Measurements from ENCODE around the gene FABP1.

The FABP1 gene

DNA sequence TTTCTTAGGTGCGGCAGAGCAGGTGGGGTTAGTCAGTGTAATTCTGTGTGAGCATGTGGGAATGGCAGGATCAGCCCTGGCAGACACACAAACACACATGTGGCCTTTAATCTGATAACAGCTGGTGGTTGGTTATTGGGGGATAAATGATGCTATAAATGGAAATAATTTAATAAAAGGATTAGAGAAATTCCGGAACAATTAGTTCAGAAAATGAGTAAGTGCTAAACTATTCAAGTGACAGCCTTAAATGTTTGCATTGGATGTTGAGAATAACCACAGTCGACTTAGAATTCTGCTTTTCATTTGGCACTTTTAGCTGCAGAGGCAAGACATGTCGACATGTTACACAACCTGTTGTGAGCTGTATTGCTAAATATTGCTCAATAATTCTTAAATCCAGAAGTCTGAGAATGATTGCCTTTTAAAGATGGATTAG lies 53.0 kb downstream of the FABP1 start:
- DNase-seq: no peak

DNA sequence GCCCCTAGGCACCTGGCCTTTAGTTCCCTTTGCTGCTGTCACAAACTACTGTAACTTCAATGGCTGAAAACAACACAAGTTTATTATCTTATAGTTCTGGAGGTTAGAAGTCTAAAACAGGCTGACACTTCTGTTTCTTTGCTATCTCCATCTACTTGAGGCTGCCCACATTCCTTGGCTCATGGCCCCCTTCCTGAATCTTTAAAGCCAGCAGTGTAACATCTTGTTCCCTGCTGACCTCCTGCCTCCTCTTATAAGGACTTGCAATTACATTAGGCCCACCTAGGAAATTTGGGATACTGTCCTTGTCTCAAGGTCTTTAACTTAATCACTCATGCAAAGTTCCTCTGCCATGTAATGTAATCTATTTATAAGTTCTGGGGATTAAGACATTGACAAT lies 53.7 kb downstream of the FABP1 start:
- no peak for DNase-seq

Data from NCI-H146 (cell line).